MM.1S (cell line): Measurements from ENCODE around the gene RREB1.

Source experiments
- DNase-seq: peaks from one replicate; pipeline ENCODE4 v3.0.0-alpha.2; 2015
- H2AFZ ChIP-seq: fragments of 300-600 bp; sonication (generic); 2 replicates; pipeline ENCODE4 v1.6.0; 2016; ENCODE audit warnings: antibody characterized with exemption, low read length
- H3F3A ChIP-seq: fragments of 300-600 bp; sonication (generic); 2 replicates; pipeline ENCODE4 v1.6.1; 2016; ENCODE audit warnings: mild to moderate bottlenecking, antibody characterized with exemption, low read length, moderate library complexity, mixed read lengths; ENCODE audit not compliant: insufficient read depth
- H3K27ac ChIP-seq: fragments of 300-600 bp; sonication (generic); 2 replicates; pipeline ENCODE4 v1.5.1; 2016; ENCODE audit warnings: mild to moderate bottlenecking, low read length
- H3K27me3 ChIP-seq: fragments of 300-600 bp; sonication (generic); replicated peaks from 2 replicates; pipeline ENCODE4 v1.6.0; 2016; ENCODE audit warnings: low read length; ENCODE audit not compliant: insufficient read depth
- H3K36me3 ChIP-seq: fragments of 300-600 bp; sonication (generic); replicated peaks from 2 replicates; pipeline ENCODE4 v1.6.1; 2016; ENCODE audit warnings: mild to moderate bottlenecking, low read length, mixed read lengths; ENCODE audit not compliant: insufficient read depth
- H3K4me1 ChIP-seq: fragments of 300-600 bp; sonication (generic); 2 replicates; pipeline ENCODE4 v1.6.1; 2016; ENCODE audit warnings: low read length, mixed read lengths
- H3K4me2 ChIP-seq: fragments of 300-600 bp; sonication (generic); 2 replicates; pipeline ENCODE4 v1.6.0; 2016; ENCODE audit warnings: low read depth, low read length
- H3K4me3 ChIP-seq: fragments of 300-600 bp; sonication (generic); 2 replicates; pipeline ENCODE4 v1.5.1; 2016; ENCODE audit warnings: low read length, mixed read lengths
- H3K79me2 ChIP-seq: fragments of 300-600 bp; sonication (generic); 2 replicates; pipeline ENCODE4 v1.6.1; 2016; ENCODE audit warnings: mixed run types, low read length, mixed read lengths
- H3K9ac ChIP-seq: fragments of 300-600 bp; sonication (generic); 2 replicates; pipeline ENCODE4 v1.6.1; 2016; ENCODE audit warnings: low read length, mixed read lengths
- H3K9me2 ChIP-seq: fragments of 300-600 bp; sonication (generic); replicated peaks from 2 replicates; pipeline ENCODE4 v1.6.1; 2016; ENCODE audit warnings: mild to moderate bottlenecking, low read length, mixed read lengths; ENCODE audit not compliant: insufficient read depth
- H3K9me3 ChIP-seq: fragments of 300-600 bp; sonication (generic); replicated peaks from 2 replicates; pipeline ENCODE4 v1.6.1; 2016; ENCODE audit warnings: mild to moderate bottlenecking, low read length, mixed read lengths; ENCODE audit not compliant: insufficient read depth
- H4K20me1 ChIP-seq: fragments of 300-600 bp; sonication (generic); 2 replicates; pipeline ENCODE4 v1.6.1; 2016; ENCODE audit warnings: mild to moderate bottlenecking, low read length, moderate library complexity, mixed read lengths; ENCODE audit not compliant: insufficient read depth
- CTCF ChIP-seq: fragments of 300-600 bp; sonication (generic); IDR thresholded peaks from 2 replicates; pipeline ENCODE4 v1.5.1; 2016; ENCODE audit warnings: antibody characterized with exemption, low read length, mixed read lengths
- EZH2 ChIP-seq: fragments of 300-600 bp; sonication (generic); optimal IDR thresholded peaks from 2 replicates; pipeline ENCODE3; 2017; ENCODE audit warnings: low read depth, mild to moderate bottlenecking, antibody characterized with exemption, low read length, mixed read lengths
- EZH2phosphoT487 ChIP-seq: fragments of 300-600 bp; sonication (generic); IDR thresholded peaks from 2 replicates; pipeline ENCODE4 v1.6.1; 2018; ENCODE audit warnings: antibody characterized with exemption, low read length

RREB1 gene

GRCh38 chr6:7295916-7296315 is 188.2 kb downstream of the RREB1 start:
- no peak for TF ChIP-seq EZH2phosphoT487
- TF ChIP-seq CTCF = no peak
- TF ChIP-seq EZH2 = no peak
- Histone ChIP-seq H3K9ac (no peak overlapping the region), H3K27me3 (no peaks in the 10 kb centered on the region), H3F3A (peaks cover 9% of the 10 kb centered on the region; the same call in 1 of the 2 replicates), H3K9me3 (no peaks in the 10 kb centered on the region), H3K36me3 (peaks cover 34% of the 10 kb centered on the region), H3K27ac (no peak overlapping the region), H3K9me2 (no peaks in the 10 kb centered on the region), H3K4me2 (no peak overlapping the region), H3K4me1 (no peaks in the 10 kb centered on the region), H3K79me2 (peaks cover 50% of the 10 kb centered on the region), H2AFZ (no peak overlapping the region), H3K4me3 (no peak overlapping the region), H4K20me1 (peaks cover 8% of the 10 kb centered on the region; the same call in 1 of the 2 replicates)
- no peak for DNase-seq

DNA sequence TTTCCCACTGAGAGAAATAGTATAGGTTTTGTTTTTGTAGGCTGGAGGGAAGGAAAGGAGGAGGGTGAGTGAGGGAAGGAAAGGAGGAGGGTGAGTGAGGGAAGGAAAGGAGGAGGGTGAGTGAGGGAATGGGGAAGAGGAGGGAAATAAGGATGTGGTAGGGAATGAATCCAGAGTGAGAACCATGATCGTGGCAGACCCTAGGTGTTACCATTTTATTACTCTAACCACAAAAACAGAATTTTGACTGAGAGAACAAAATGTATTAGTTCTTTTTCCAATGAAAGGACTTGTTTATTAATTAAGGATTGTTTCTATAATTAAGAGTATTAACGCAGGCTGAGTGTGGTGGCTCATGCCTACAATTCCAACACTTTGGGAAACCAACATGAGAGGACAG is 188.8 kb downstream of the RREB1 start:
- no peak overlapping the region for H3K4me2 ChIP-seq
- H4K20me1 ChIP-seq = peaks cover 8% of the 10 kb centered on the region; the same call in 1 of the 2 replicates
- peaks cover 9% of the 10 kb centered on the region; the same call in 1 of the 2 replicates for H3F3A ChIP-seq
- TF ChIP-seq CTCF = no peak
- H3K79me2 ChIP-seq = peaks cover 56% of the 10 kb centered on the region
- no peak overlapping the region for H3K27ac ChIP-seq
- no peaks in the 10 kb centered on the region for H3K4me1 ChIP-seq
- H3K27me3 ChIP-seq = no peaks in the 10 kb centered on the region
- H3K9ac ChIP-seq = no peak overlapping the region
- no peak overlapping the region for H2AFZ ChIP-seq
- peaks cover 38% of the 10 kb centered on the region for H3K36me3 ChIP-seq
- H3K9me3 ChIP-seq = no peaks in the 10 kb centered on the region
- H3K9me2 ChIP-seq = no peaks in the 10 kb centered on the region
- no peak for DNase-seq
- H3K4me3 ChIP-seq = no peak overlapping the region

GRCh38 chr6:7298113-7298512 is 190.4 kb downstream of the RREB1 start:
- Histone ChIP-seq H3K9me3 (no peaks in the 10 kb centered on the region), H3K4me1 (no peaks in the 10 kb centered on the region), H3K4me2 (no peak overlapping the region), H3K9me2 (no peaks in the 10 kb centered on the region), H3K27me3 (no peaks in the 10 kb centered on the region), H3K9ac (no peak overlapping the region), H3K79me2 (peaks cover 63% of the 10 kb centered on the region), H3F3A (peaks cover 9% of the 10 kb centered on the region; the same call in 1 of the 2 replicates), H3K27ac (no peak overlapping the region), H4K20me1 (peaks cover 8% of the 10 kb centered on the region; the same call in 1 of the 2 replicates), H2AFZ (no peak overlapping the region), H3K4me3 (no peak overlapping the region), H3K36me3 (peaks cover 45% of the 10 kb centered on the region)
- TF ChIP-seq CTCF = no peak
- no peak for DNase-seq
